ENCODE measurements around the gene FAM241A. TPM values are rescaled to one million over a fixed set of nuclear protein-coding genes. Genes with fewer than 3 reads are reported as not detected.

The FAM241A gene
- total and polyA plus RNA-seq, 9 of the 15 experiments (the other 6 are each of a cell fraction or from before 2014, with no cell fraction given) = 2.3 to 8.5 (median 5.3) TPM

- Histone ChIP-seq H3K9me3 (replicated peaks; ENCODE audit: control insufficient read depth, insufficient read depth, low read depth, low read length) (no peaks in the 10 kb centered on the region), H2AFZ (ENCODE audit: low read depth, low read length) (no peak overlapping the region), H3K79me2 (ENCODE audit: control insufficient read depth, insufficient read depth, low read length) (no peaks in the 10 kb centered on the region; the same call in 2 of the 3 replicates), H4K20me1 (replicated peaks; ENCODE audit: control insufficient read depth, insufficient read depth, low read length) (no peaks in the 10 kb centered on the region), H3K4me1 (replicated peaks in 1 of 2; ENCODE audit: control insufficient read depth in 2 of 2, insufficient read depth in 2 of 2, low read length in 2 of 2) (peaks cover 0 to 8% of the 10 kb centered on the region in 2 experiments; a peak in 3 of 5 replicates), H3K9me1 (ENCODE audit: control insufficient read depth, insufficient read depth, low read length) (no peaks in the 10 kb centered on the region), H3K4me3 (no peak overlapping the region), H3K36me3 (ENCODE audit: control insufficient read depth, insufficient read depth, low read length) (no peaks in the 10 kb centered on the region), H3K27ac (ENCODE audit: extremely low read depth, low read depth, low read length) (no peak overlapping the region), H3K27me3 (ENCODE audit: control insufficient read depth in 2 of 2, insufficient read depth in 2 of 2, low read length in 2 of 2) (no peaks in the 10 kb centered on the region), H3K9ac (ENCODE audit: insufficient read depth in 1 of 2, low read depth in 2 of 2, low read length in 2 of 2) (no peak overlapping the region), H3K4me2 (ENCODE audit: insufficient read depth, low read length) (no peak overlapping the region)
- ChIA-PET POLR2A (interaction anchor here (0.9 kb wide), 1 partner anchor 12 kb away, joined by 3 read pairs; no protein-coding TSS in a partner anchor), CTCF (ENCODE audit: low intra/inter-chr PET ratio) (no interaction called here)
- WGBS (ENCODE audit: insufficient coverage, low coverage, missing lambda C conversion rate) = 30% methylated on average over 2 of the region's 2 CpGs
- ATAC-seq = no peak
- intact Hi-C loops (cut with micrococcal nuclease) = no loop called here
- no peak for TF ChIP-seq ARNT (IDR thresholded peaks at IDR 0.05)
- TF ChIP-seq ZNF512 (tag; IDR thresholded peaks at IDR 0.05) = no peak
- TF ChIP-seq PCBP1 (IDR thresholded peaks at IDR 0.05; ENCODE audit: low read depth, low read length, poor library complexity, severe bottlenecking) = no peak
- no peak for TF ChIP-seq ZNF347 (CRISPR knock-in tag; IDR thresholded peaks at IDR 0.05; ENCODE audit: low read depth)
- no peak for TF ChIP-seq HMBOX1 (IDR thresholded peaks at IDR 0.05)
- no peak for TF ChIP-seq ZNF408 (CRISPR knock-in tag; IDR thresholded peaks at IDR 0.05; ENCODE audit: low read depth)
- DNase-seq (ENCODE audit: extremely low read depth in 1 of 4, low spot score in 3 of 4) = no peak
- in situ Hi-C loops (cut with MboI) = no loop called here
- no peak for FAIRE-seq
- no TSS peak for BruUV-seq (replicated peaks)
These were observed 4.7 kb upstream of the FAM241A start for GRCh38 chr4:112140536-112140935.

All from K562 (cell line).